ENCODE results near the gene PTPRD. TPM values are rescaled to one million over a fixed set of nuclear protein-coding genes. Genes with fewer than 3 reads are reported as not detected.

The PTPRD gene
- total and polyA plus RNA-seq, 9 donors: 16.2 to 231 (median 85.8) TPM

GRCh38 chr9:8539681-8540197 is 2073.1 kb downstream of the PTPRD start:
- H3K27ac ChIP-seq: no peak overlapping the region
- H3K4me3 ChIP-seq: no peak overlapping the region
- H3K9me3 ChIP-seq: no peaks in the 10 kb centered on the region
- no peak for DNase-seq
- H3K27me3 ChIP-seq: no peaks in the 10 kb centered on the region
- intact Hi-C loops (cut with DNase I): no loop called here
- no peaks in the 10 kb centered on the region for H3K4me1 ChIP-seq (ENCODE audit: insufficient read depth)
- 92 to 94% (median 93%) methylated on average over 5 of the region's 5 CpGs for WGBS, 3 donors
- no peaks in the 10 kb centered on the region for H3K36me3 ChIP-seq
- TF ChIP-seq CTCF (IDR thresholded peaks at IDR 0.05) (no peak), POLR2A (IDR thresholded peaks at IDR 0.05) (no peak), EP300 (IDR thresholded peaks at IDR 0.05) (no peak)

GRCh38 chr9:8536845-8537244 is 2076.0 kb downstream of the PTPRD start:
- 89 to 97% (median 95%) methylated on average over 2 of the region's 2 CpGs for whole genome bisulfite sequencing, 3 donors
- H3K4me1 ChIP-seq (ENCODE audit: insufficient read depth): no peaks in the 10 kb centered on the region
- intact Hi-C loops (cut with DNase I): no loop called here

GRCh38 chr9:8534828-8535227 is 2078.0 kb downstream of the PTPRD start:
- 91 to 95% (median 93%) methylated on average over 1 of the region's 1 CpG for WGBS, 3 donors
- intact Hi-C loops (cut with DNase I): no loop called here
- Histone ChIP-seq H3K4me3 (no peak overlapping the region), H3K9me3 (no peaks in the 10 kb centered on the region), H3K27me3 (no peaks in the 10 kb centered on the region), H3K27ac (no peak overlapping the region), H3K36me3 (no peaks in the 10 kb centered on the region), H3K4me1 (ENCODE audit: insufficient read depth) (no peaks in the 10 kb centered on the region)
- TF ChIP-seq CTCF (IDR thresholded peaks at IDR 0.05): no peak
- no peak for TF ChIP-seq POLR2A (IDR thresholded peaks at IDR 0.05)
- no peak for TF ChIP-seq EP300 (IDR thresholded peaks at IDR 0.05)
- no peak for DNase-seq

More at GRCh38 chr9:8536845-8537244, 2076.0 kb downstream of the PTPRD start:
- Histone ChIP-seq H3K9me3 (no peaks in the 10 kb centered on the region), H3K27ac (no peak overlapping the region), H3K27me3 (no peaks in the 10 kb centered on the region), H3K4me3 (no peak overlapping the region), H3K36me3 (no peaks in the 10 kb centered on the region)
- TF ChIP-seq CTCF (IDR thresholded peaks at IDR 0.05) (no peak), POLR2A (IDR thresholded peaks at IDR 0.05) (no peak), EP300 (IDR thresholded peaks at IDR 0.05) (no peak)
- DNase-seq: no peak

- no peak for DNase-seq
- Histone ChIP-seq H3K27ac (no peak overlapping the region), H3K4me1 (ENCODE audit: insufficient read depth) (no peaks in the 10 kb centered on the region), H3K27me3 (no peaks in the 10 kb centered on the region), H3K9me3 (no peaks in the 10 kb centered on the region), H3K4me3 (no peak overlapping the region), H3K36me3 (no peaks in the 10 kb centered on the region)
- WGBS, 3 donors: 91 to 97% (median 95%) methylated on average over 3 of the region's 3 CpGs
- intact Hi-C loops (cut with DNase I): no loop called here
- no peak for TF ChIP-seq POLR2A (IDR thresholded peaks at IDR 0.05)
- TF ChIP-seq CTCF (IDR thresholded peaks at IDR 0.05): no peak
- no peak for TF ChIP-seq EP300 (IDR thresholded peaks at IDR 0.05)
These were observed 2079.1 kb downstream of the PTPRD start for GRCh38 chr9:8533681-8534080.

Data from ovary (tissue), 9 donors.